Choroid plexus epithelial cell (primary cell): ENCODE data around the gene CFAP90.

Experiments used
- DNase-seq: peaks from one replicate; pipeline ENCODE4 v3.0.0-alpha.2; 2010; ENCODE audit warnings: low read depth
- H3K4me3 ChIP-seq: 2 replicates; pipeline ENCODE4 v1.5.1; 2011; ENCODE audit warnings: low read depth, mild to moderate bottlenecking, control low read depth, low read length, moderate library complexity
- CTCF ChIP-seq: conservative IDR thresholded peaks from 2 replicates; pipeline ENCODE4 v1.5.1; 2011; ENCODE audit warnings: low read depth, mild to moderate bottlenecking, control low read depth, inconsistent platforms, low read length, moderate library complexity

The CFAP90 gene

DNA sequence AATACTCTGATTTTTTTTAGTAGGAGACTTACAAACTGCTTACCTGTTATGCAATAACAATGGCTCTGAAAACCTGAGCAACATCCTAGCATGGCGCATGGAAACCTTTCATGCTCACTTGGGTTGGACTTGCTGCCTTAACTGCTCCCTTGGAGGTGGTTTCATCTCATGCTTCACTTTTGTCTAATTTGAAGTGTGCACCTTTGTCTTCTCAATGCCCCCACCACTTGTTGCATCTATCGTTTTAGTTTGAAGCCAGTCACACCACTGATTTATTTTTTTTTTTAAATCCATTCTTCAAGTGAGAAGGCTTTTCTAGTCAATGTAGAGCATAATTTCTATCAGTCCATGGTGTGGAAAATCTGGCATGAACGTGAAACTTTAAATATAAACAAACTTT is 63.2 kb downstream of the CFAP90 start:
- no peak for TF ChIP-seq CTCF
- no peak for DNase-seq
- H3K4me3 ChIP-seq = no peak overlapping the region

GRCh38 chr5:7784683-7785380 is 66.1 kb downstream of the CFAP90 start:
- TF ChIP-seq CTCF = no peak

DNA sequence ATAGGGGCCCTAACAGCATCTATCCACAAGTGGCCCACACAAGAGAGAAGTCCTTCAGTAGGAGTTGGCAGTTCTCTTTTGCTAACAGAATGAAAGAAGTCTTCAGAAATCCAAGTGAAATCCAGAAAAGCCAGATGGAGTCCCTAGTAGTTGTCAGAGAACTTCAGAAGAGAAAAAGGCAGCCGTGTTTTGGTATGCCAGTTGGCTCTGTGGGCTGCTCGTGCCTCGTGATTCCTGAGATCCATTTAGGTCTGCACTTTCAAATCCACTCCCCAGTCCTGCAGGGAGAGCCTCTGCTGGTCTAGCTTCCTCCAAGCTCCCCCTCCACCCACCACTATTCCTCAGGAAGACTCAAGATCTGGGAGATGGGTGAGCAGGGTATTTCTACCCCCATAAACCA is 69.0 kb downstream of the CFAP90 start:
- no peak overlapping the region for H3K4me3 ChIP-seq
- no peak for DNase-seq
- TF ChIP-seq CTCF = no peak

More at GRCh38 chr5:7784683-7785380, 66.1 kb downstream of the CFAP90 start:
- H3K4me3 ChIP-seq = no peak overlapping the region
- no peak for DNase-seq
